ENCODE data around the gene TCF12. TPM values are rescaled to one million over a fixed set of nuclear protein-coding genes. Genes with fewer than 3 reads are reported as not detected.

TCF12 gene
- polyA plus RNA-seq, 1 donor (not counting 4 experiments of a cell fraction or from before 2014, with no cell fraction given), result 48.3 TPM

- Histone ChIP-seq H4K20me1 (ENCODE audit: control insufficient read depth, extremely low read depth, insufficient read depth, low read length) (no peaks in the 10 kb centered on the region), H3K4me1 (ENCODE audit: control insufficient read depth, extremely low read depth, insufficient read depth, low read length) (no peaks in the 10 kb centered on the region), H3K9ac (ENCODE audit: control insufficient read depth, extremely low read depth, insufficient read depth, low read length) (no peak overlapping the region), H2AFZ (ENCODE audit: control insufficient read depth, low read length) (no peak overlapping the region), H3K9me1 (ENCODE audit: control insufficient read depth, extremely low read depth, insufficient read depth, low read length) (no peaks in the 10 kb centered on the region), H3K36me3 (ENCODE audit: control insufficient read depth in 2 of 2, extremely low read depth in 1 of 2, insufficient read depth in 2 of 2, low read length in 2 of 2) (no peaks in the 10 kb centered on the region), H3K27ac (ENCODE audit: control insufficient read depth, insufficient read depth, low read length) (no peak overlapping the region), H3K79me2 (ENCODE audit: control insufficient read depth, insufficient read depth, low read length) (no peaks in the 10 kb centered on the region), H3K4me3 (ENCODE audit: control insufficient read depth in 2 of 3, extremely low read depth in 1 of 3, insufficient read depth in 2 of 3, low read depth in 1 of 3, low read length in 3 of 3) (no peak overlapping the region), H3K9me3 (ENCODE audit: control insufficient read depth, low read depth, low read length) (no peaks in the 10 kb centered on the region), H3K27me3 (ENCODE audit: control insufficient read depth, extremely low read depth, insufficient read depth, low read length) (no peaks in the 10 kb centered on the region), H3K4me2 (ENCODE audit: control insufficient read depth, extremely low read depth, insufficient read depth, low read depth, low read length) (no peak overlapping the region)
- TF ChIP-seq CTCF (optimal IDR thresholded peaks at IDR 0.05 in 1 of 3, IDR thresholded peaks at IDR 0.05 in 1 of 3, conservative IDR thresholded peaks at IDR 0.05 in 1 of 3; ENCODE audit: extremely low read depth in 1 of 3, insufficient read depth in 2 of 3, low read length in 3 of 3), result no peak
- TF ChIP-seq EZH2 (IDR thresholded peaks at IDR 0.05; ENCODE audit: low read length), result no peak
- dilution Hi-C loops (cut with MboI; ENCODE audit: extremely low pct_ligation_motif_present, low sequenced_read_pairs), result no loop called here
- no peak for FAIRE-seq
- DNase-seq (ENCODE audit: low read depth, low spot score), result no peak
These were observed 271.8 kb downstream of the TCF12 start for GRCh38 chr15:57190208-57190607.

- H2AFZ ChIP-seq (ENCODE audit: control insufficient read depth, low read length), result no peak overlapping the region
- H3K36me3 ChIP-seq (ENCODE audit: control insufficient read depth in 2 of 2, extremely low read depth in 1 of 2, insufficient read depth in 2 of 2, low read length in 2 of 2), result no peaks in the 10 kb centered on the region
- no peaks in the 10 kb centered on the region for H4K20me1 ChIP-seq (ENCODE audit: control insufficient read depth, extremely low read depth, insufficient read depth, low read length)
- no peak overlapping the region for H3K27ac ChIP-seq (ENCODE audit: control insufficient read depth, insufficient read depth, low read length)
- H3K79me2 ChIP-seq (ENCODE audit: control insufficient read depth, insufficient read depth, low read length), result no peaks in the 10 kb centered on the region
- dilution Hi-C loops (cut with MboI; ENCODE audit: extremely low pct_ligation_motif_present, low sequenced_read_pairs), result no loop called here
- TF ChIP-seq CTCF (optimal IDR thresholded peaks at IDR 0.05 in 1 of 3, IDR thresholded peaks at IDR 0.05 in 1 of 3, conservative IDR thresholded peaks at IDR 0.05 in 1 of 3; ENCODE audit: extremely low read depth in 1 of 3, insufficient read depth in 2 of 3, low read length in 3 of 3) (no peak), EZH2 (IDR thresholded peaks at IDR 0.05; ENCODE audit: low read length) (no peak)
- H3K9ac ChIP-seq (ENCODE audit: control insufficient read depth, extremely low read depth, insufficient read depth, low read length), result no peak overlapping the region
- no peak overlapping the region for H3K4me3 ChIP-seq (ENCODE audit: control insufficient read depth in 2 of 3, extremely low read depth in 1 of 3, insufficient read depth in 2 of 3, low read depth in 1 of 3, low read length in 3 of 3)
- DNase-seq (ENCODE audit: low read depth, low spot score), result no peak
- no peak for FAIRE-seq
- no peaks in the 10 kb centered on the region for H3K9me1 ChIP-seq (ENCODE audit: control insufficient read depth, extremely low read depth, insufficient read depth, low read length)
- no peaks in the 10 kb centered on the region for H3K4me1 ChIP-seq (ENCODE audit: control insufficient read depth, extremely low read depth, insufficient read depth, low read length)
- H3K4me2 ChIP-seq (ENCODE audit: control insufficient read depth, extremely low read depth, insufficient read depth, low read depth, low read length), result no peak overlapping the region
- no peaks in the 10 kb centered on the region for H3K27me3 ChIP-seq (ENCODE audit: control insufficient read depth, extremely low read depth, insufficient read depth, low read length)
- H3K9me3 ChIP-seq (ENCODE audit: control insufficient read depth, low read depth, low read length), result no peaks in the 10 kb centered on the region
These were observed 274.7 kb downstream of the TCF12 start for GRCh38 chr15:57193161-57193560.

All from keratinocyte (primary cell).